Femur (tissue), 1 donor: ENCODE results near the gene TAS2R10.
"Not testable (repeated sequence)": the region's sequence is repeated elsewhere in the genome, so short reads cannot be mapped to it uniquely, and the experiment has no call there.

Experiments
- DNase-seq: peaks from one replicate; pipeline ENCODE4 v3.0.0-alpha.2; 2017

TAS2R10 gene, protein sequence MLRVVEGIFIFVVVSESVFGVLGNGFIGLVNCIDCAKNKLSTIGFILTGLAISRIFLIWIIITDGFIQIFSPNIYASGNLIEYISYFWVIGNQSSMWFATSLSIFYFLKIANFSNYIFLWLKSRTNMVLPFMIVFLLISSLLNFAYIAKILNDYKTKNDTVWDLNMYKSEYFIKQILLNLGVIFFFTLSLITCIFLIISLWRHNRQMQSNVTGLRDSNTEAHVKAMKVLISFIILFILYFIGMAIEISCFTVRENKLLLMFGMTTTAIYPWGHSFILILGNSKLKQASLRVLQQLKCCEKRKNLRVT

DNA sequence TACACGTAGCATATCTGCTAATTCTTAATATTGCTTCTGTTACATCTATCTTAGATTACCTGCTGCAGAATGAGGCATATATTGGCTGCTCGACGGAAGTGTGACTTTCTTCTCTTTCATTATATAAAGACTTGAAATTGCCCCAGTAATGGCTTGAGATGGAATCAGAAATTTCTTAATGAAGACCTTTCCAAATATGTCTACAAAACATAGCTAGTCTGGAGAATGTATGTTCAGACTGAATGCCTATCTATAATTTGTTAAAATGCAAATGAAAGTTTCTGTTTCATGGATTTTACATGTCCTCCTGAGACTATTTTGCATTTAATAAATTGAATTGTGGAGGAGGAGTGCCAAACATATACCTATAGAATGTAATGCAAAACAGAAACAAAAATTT lies at the start of gene TAS2R10:
Gene TAS2R10, minus strand, starts transcription at position 101 of the 400 bp plus-strand sequence. Its CDS starts 89 bp downstream, at position 12.
- no peak for DNase-seq

DNA sequence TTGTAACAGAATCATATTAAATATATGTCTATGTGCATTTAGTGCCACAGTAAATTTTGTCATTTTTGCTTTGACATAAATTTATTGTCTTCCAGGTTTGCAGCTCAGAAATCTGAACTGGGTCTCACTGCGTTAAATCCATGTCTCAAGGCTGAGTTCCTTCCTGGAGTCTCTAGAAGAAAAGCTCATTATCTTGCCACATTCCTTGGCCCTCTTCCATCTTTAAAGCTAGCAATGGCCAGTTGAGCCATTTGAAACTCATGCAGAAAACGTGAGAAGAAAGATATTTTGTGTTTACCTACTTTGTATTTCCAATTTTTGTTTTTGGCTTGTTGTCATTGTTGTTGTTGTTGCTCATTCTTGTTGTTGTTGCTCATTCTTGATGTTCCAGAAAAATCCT lies 47.2 kb upstream of the TAS2R10 start:
- no peak for DNase-seq

DNA sequence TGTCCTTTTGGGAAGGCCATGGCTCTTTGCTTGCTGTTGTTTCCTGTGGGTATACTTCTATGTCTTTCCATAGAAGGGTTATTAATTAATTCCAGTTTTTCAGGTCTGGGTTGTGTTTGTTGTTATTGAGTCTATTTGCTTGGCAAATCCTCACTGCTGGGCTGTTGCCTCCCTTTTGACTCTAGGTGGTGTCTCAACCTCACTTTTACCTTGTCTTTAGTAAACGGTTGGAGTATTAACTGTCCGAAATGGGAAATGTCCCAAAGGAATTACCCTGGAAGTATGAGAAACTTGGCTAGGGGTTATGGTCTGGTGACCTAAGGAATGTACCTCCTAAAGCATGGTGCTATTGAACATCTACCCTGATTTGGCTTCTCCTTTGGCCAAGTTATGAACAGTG lies 41.2 kb upstream of the TAS2R10 start:
- DNase-seq = no peak

DNA sequence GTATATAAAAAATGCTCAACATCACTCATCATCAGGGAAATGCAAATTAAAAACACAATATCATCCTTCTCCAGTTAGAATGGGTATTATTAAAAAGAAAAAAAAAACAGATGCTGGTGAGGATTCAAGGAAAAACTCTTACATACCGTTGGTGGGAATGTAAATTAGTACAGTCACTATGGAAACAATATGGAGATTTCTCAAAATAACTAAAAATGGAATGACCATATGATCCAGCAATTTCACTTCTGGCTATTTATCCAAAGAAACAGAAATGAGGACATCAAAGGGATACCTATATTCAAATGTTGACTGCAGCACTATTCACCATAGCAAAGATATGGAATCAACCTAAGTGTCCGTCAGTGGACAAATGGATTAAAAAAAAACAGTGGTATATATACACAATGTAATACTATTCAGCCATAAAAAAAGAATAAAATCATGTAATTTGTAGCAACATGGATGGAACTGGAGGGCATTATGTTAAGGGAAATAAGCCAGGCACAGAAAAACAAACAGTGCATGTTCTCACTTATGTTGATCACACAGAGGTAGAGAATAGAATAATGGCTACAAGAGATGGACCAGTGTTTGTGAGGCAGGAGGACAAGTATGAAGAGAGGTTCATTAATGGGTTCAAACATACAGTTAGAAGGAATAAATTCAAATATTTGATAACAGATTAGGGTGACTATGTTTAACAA lies 37.5 kb upstream of the TAS2R10 start:
- DNase-seq = no peak

DNA sequence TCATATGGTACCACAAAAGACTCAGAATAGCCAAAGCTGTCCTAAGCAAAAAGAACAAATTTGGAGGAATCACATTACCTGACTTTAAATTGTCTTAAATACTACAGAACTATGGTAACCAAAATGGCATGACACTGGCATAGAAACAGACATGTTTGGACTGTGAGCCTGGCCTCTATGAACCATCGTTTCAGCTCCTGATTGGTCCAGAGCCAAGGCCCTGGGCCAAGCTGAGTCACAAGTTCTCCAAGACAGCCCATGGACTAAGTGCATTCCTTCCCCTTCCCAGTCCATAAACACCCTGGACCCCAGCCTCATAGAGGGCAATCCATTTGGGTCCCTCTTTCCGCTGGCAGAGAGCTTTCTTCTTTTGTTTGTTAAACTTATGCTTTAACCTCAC lies 35.2 kb upstream of the TAS2R10 start:
- no peak for DNase-seq

DNA sequence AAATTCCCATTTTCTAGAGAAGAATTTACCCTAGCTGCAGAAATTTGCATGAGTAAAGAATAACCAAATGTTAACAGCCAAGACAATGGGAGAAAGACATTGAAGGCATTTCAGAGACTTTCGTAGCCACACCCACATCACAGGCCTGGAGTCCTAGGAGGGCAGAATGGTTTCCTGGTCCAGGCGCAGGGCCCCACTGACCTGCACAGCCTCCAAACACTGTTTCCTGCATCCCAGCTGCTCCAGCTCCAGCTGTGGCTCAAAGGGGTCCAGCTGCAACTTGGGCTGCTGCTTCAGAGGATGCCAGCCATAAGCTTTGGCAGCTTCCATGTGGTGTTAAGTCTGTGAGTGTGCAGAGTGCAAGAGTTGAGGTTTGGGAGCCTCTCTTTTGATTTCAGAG lies 29.6 kb upstream of the TAS2R10 start:
- no peak for DNase-seq

DNA sequence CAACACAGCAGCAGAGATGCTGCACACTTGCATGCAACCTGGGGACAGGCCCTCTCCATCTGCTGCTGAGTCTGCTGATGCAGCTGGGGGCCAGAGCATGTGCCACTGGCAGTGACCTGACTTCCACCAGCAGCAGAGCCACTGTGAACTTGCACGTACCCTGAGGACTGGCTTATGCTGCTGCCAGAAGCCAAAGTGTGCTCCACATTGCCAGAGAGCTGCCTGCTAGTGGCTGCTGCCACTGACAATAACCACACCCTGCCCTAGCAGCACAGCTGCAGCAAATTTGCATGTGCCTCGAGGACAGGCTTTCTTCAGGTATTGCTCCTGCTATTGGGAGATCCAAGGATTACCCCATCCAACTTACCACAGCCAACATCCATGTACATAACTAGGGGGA lies 27.6 kb upstream of the TAS2R10 start:
- DNase-seq = no peak

DNA sequence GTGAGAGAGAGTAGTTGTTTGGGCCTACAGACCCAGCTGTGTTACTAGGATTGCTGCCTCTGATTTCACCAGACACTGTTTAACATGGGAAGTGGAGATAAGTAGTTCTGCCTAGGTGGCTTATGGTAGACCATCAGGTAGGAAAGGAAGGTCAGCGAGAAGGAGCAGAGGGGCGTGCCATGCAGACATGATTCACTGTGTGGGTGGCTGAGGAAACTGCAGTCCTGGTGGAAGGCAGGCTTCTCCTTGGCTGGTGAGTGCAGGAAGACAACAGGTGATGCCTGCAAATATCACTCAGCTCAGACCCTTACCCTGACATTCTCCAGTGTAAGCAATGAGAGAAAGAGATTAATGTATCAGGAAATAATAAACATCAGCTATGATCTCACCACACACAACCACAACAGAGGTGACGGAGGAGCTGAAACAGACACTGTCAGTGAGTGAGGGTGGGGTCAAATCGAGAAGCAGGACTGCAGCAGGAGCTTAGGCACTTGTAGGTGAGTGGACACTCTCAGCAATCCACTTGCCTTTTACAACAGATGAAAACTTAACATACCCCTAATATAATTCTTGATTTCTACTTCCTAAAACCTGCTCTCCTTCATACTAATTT lies 25.2 kb upstream of the TAS2R10 start:
- DNase-seq = no peak

DNA sequence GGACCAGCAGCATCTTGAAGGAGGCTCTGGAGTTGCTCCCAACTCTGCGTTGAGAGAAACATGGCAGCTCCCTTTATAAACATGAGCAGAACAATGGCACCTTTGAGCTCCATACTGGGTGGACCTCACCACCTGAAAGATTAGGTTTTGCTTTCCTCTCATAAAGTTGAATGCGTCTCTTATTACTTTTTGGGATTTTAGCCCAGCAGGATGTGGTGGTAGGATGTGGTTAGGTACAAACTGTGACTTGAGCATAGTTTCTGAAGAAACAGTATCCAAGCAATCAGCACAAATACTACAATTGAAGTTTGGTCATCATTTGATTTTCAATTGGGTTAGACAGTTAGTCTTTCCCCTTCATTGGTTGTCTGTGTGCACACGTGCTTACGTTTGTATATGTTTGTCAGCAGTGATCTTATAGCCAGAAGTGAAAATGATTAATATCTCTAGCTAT lies 23.3 kb upstream of the TAS2R10 start, which contains the start of gene PRR4:
Gene PRR4, minus strand, starts transcription at position 51 of the 454 bp plus-strand sequence. Its CDS starts 38 bp downstream, at position 13.
- no peak for DNase-seq

DNA sequence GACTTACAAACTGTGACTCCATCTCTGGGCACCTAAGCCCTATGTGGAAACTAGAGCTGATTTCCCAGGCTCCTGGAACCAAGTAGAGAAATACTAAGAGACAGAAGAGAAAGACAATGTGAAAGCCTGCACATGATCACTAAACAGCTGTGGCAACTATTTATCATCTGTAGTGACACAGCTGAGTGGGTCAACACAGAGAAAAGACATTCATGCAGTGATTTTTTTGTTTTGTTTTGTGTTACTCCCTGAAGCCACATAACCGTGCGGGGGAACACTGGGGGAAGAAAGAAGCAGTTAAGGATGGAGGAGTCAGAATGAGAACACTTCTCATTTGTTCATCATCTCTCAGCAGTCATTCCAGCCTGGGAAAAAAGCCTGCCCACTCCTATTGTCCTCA lies 21.6 kb upstream of the TAS2R10 start:
- no peak for DNase-seq

DNA sequence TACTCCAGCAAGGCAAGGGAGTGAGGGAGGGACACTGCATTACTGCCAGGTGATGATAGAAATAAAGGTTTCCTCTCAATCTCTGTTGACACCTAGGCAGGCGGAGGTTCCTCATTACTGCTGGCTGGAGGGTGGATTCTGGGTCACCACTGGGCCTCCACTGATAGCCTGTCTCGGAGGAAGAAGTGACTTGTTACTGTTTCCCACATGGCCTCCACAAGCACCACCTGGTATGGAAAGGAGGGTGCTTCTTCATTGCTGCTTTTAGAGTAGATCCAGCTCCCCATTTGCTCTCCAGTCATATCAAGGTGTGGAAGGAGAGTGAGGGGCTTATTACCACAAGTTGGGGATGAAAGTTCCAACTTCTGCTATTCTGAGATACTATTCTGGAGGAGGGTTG lies 16.7 kb upstream of the TAS2R10 start:
- no peak for DNase-seq

DNA sequence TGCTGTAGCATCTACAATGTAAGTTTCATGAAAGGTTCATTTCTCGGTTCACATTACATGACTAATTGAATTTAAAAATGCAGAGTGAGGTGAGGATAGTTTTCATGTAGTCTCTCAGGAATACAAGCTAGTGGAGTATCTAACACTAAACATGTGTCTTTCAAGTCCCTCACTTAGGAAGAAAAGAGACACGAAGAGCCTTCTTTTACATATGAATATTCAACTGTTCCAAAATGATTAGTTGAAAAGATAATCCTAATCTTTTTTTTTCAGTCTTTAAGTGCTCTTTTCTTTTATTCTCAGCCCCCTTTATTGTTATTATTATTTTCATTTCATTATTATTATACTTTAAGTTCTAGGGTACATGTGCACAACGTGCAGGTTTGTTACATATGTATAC lies 12.3 kb upstream of the TAS2R10 start:
- DNase-seq = no peak

DNA sequence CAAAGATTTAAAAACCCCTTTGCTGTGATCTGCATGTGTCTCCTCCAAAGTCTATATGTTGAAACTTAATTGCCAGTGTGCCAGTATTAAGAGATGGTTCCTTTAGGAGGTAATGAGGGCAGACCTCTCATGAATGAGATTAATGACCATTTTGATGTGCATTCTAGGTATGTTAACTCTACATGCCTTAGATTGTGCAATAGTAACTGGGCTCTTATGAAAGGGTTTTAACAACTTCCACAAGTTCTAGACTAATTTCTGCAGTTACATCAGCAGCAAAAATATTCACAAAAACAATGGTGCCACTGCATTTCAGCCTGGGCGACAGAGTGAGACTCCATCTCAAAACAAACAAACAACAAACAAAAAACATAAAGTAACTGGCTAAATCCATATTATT lies 3.8 kb upstream of the TAS2R10 start:
- DNase-seq = no peak

DNA sequence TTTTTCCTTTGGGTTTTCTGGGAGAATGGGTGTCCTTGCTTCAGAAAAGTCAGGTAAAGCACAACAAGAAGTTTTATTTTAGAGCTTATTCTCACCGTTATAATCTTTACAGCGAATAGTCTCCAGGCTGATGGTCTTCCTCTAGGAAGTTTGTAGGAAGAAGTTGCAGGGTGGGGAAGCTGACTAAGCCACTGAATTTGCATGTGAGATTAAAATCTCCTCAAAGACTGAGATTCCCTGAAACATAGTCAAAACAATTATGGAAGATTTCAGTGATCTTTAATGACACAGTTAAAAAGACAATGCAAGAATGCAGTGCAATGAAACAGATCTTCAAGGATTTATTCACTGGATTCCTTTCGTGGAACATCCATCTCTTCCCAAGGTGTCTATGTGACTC lies 1.2 kb downstream of the TAS2R10 start:
- DNase-seq = no peak

DNA sequence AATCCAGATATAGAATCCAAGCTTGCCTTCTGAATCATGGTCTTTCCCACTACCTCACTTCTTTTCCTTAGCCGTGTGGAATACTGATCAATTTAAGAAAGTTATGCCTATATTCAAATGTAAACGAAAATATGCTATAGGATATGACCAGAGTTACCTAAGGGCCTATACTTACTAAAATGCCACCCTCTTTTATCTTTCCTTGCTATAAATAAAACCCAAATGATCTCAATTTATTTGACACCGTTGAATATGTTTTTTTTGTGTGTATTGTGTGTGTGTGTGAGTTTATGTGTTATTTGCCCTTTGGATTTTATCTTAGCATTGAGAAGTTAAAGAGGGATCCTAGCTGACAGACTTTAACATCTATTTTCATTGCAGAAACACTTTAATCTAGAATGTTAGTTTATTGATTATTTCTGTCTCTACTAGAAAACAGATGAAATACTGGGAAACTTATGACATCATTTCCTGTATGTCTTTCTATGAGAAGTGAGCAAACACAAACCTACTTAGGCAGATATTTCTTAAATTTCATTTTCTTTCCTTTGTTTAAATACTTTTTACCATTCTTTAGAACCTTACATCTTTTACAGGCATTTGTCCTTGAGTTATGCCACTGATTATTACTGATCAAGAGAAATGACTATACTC lies 14.1 kb downstream of the TAS2R10 start:
- no peak for DNase-seq

DNA sequence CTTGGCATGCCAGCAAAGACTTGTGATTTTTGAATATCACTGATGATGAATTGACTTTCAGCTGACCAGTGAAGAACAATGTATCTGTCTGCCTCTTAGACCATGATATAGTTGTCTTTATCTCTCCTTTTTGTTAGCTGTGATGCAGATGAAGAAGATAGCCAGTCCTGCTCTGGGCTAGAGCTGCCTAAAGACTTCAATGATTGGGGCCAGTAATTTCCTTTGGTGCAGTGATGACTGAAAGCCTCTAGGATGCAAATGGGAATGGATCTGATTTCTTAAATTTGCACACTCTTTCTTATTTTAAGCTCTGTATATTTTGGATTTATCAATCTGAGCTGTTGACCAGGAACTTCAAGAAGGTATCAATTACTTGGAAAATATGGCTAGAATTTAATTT lies 16.1 kb downstream of the TAS2R10 start, which contains the start of gene TAS2R9:
Gene TAS2R9, minus strand, starts transcription at position 101 of the 400 bp plus-strand sequence. Its CDS starts 93 bp downstream, at position 8.
- no peak for DNase-seq

DNA sequence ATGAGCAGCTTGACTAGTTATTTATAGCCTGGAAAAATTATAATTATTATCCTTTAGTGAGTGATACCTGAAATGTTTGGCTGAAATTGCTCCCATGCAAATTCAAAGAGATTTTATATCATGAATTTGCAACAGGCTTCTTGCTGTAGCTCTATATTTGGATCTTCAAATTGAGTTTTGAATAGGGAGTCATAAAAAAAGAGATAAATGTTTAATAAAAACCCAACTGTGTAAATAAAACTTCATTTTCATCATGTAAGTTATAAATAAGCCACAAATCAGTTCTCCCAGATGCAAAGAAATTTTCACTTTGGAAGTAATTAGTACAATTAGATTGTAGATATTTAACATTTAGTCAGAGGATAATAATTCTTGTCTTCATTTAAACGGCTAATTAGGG lies 19.0 kb downstream of the TAS2R10 start, which contains the start of gene TAS2R8:
Gene TAS2R8, minus strand, starts transcription at position 101 of the 400 bp plus-strand sequence. CDS start 306 bp downstream, outside the sequence.
- DNase-seq = no peak

DNA sequence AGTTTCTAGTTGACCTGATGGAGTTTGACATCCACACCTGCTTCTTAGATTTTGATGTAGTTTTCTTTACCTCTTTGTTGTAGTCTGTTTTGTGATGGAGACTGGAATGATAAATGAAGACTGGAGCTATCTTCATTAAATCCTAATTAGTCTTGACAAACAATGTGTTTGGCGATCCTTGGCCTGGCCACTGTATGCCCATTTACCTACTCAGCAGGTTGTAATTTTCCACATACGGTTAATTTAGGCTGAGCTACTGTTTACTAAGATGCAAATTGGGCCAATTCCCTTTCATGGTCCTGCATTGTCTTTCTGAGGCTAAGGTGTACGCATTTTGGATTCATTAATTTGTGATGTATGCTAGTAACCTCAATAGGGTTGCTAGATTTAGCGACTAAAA lies 23.6 kb downstream of the TAS2R10 start, which contains the start of gene TAS2R7:
Gene TAS2R7, minus strand, starts transcription at position 41 of the 400 bp plus-strand sequence. CDS start 57 bp downstream, outside the sequence.
- DNase-seq = no peak

DNA sequence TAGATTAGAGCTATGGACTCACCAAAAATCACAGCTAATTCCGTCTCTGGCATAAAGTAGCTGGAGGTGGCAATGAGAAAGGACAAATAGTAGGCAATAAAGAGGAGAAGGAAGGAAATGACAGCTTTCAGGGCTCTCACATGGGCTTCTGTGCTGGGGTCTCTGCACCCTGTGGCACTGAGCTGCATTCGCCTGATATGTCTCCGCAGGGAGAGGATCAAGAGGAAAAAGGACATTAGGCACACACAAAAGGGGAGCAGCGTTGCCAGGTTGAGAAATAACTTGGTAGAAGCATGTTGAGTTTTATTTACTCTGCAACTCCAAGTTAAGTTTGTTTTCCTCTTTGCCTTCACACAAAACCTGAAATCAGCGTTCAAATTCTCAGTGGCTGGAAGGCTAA lies 24.4 kb downstream of the TAS2R10 start:
- no peak for DNase-seq

DNA sequence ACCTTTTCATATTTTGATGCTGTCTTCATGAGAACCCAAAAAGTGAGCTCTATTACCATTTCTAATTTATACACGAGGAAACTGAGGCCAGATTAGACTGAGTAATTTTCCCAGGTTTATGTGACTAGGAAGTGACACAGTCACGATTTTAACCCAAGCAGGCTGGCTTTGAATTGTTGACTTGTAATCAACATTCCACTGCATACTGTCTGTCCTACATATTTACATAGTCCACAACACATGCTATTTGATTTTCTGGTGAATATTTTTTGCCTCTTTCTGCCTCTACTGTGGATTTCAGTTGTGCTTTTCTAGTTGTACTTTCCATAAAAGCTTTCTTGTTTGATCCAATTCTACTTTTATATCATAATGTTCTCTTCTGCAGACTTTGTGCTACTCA lies 31.9 kb downstream of the TAS2R10 start:
- DNase-seq = no peak

DNA sequence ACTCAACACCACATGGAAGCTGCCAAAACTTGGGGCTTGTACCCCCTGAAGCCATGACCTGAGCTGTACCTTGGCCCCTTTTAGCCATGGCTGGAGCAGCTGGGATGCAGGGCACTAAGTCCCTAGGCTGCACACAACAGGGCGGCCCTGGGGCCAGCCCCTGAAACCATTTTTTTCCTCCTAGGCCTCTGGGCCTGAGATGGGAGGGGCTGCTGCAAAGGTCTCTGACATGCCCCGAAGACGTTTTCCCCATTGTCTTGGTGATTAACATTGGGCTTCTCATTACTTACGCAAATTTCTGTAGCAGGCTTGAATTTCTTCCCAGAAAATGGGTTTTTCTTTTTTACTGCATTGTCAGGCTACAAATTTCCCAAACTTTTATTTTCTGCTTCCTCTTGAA lies 34.4 kb downstream of the TAS2R10 start:
- DNase-seq = not testable (repeated sequence)

DNA sequence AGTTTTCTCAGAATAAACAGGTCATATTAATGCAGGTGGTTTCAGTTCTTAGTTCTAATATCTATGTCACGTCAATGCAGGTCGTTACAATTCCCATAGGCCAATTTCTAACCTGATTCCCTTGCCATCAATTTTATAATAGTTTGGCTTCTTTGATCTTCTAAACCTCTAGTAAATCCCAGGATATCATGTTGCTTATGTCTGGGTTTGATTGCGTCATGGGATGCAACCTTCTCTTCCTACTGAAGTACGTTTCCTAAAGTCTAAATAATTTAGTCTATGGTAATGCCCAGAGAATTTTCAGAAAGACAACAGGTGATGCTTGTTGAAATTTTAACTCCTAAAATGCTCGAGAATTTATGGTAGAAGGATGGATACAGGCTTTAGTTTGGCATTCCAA lies 42.9 kb downstream of the TAS2R10 start:
- no peak for DNase-seq

DNA sequence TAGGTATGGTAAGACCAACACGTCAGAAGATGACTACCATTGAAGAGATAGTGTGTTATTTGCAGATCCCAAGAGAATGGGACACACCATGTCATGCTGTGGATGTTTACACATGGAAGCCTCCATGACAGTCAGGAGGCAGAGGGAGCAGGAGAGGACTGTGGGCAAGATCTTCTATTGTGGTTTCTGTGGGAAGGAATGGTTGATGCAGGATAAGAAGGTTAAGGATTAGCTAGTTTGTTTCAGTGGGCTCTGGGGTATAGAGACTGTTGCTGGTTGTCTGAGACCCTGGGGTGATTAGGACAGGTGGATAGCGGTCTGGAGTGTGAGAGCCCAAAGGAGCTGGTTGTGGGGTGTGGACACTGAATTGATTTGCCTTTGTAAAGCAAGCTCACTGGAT lies 47.1 kb downstream of the TAS2R10 start:
- no peak for DNase-seq
